Smooth muscle cell (in vitro differentiated cells): ENCODE measurements around the gene TUBGCP2. TPM values are rescaled to one million over a fixed set of nuclear protein-coding genes. Genes with fewer than 3 reads are reported as not detected.

Source experiments
- DNase-seq: peaks from one replicate; lab custom pipeline; 2025; ENCODE audit not compliant: unreplicated experiment; lab: John Stamatoyannopoulos, UW
- H2AFZ ChIP-seq: fragments of 200-600 bp; sonication (generic); 2 replicates; pipeline ENCODE4 v1.6.0; 2016; ENCODE audit warnings: antibody characterized with exemption, low read depth, mild to moderate bottlenecking
- H3F3A ChIP-seq: fragments of 200-600 bp; sonication (generic); 2 replicates; pipeline ENCODE4 v1.6.0; 2017; ENCODE audit warnings: antibody characterized with exemption, low read depth
- H3K27ac ChIP-seq: fragments of 200-600 bp; sonication (generic); 2 replicates; pipeline ENCODE4 v1.5.1; 2016; ENCODE audit warnings: low read depth, mild to moderate bottlenecking
- H3K27me3 ChIP-seq: fragments of 200-600 bp; sonication (generic); 2 replicates; pipeline ENCODE4 v1.6.1; 2016; ENCODE audit warnings: low read depth, mild to moderate bottlenecking
- H3K36me3 ChIP-seq: fragments of 200-600 bp; sonication (generic); 2 replicates; pipeline ENCODE4 v1.5.1; 2016; ENCODE audit warnings: low read depth
- H3K4me1 ChIP-seq: fragments of 200-600 bp; sonication (generic); 2 replicates; pipeline ENCODE4 v1.5.1; 2016; ENCODE audit warnings: low read depth
- H3K4me2 ChIP-seq: fragments of 200-600 bp; sonication (generic); 2 replicates; pipeline ENCODE4 v1.6.0; 2016; ENCODE audit warnings: mild to moderate bottlenecking
- H3K4me3 ChIP-seq: fragments of 200-600 bp; sonication (generic); 2 replicates; pipeline ENCODE4 v1.5.1; 2016; ENCODE audit warnings: mild to moderate bottlenecking
- H3K79me2 ChIP-seq: fragments of 200-600 bp; sonication (generic); 2 replicates; pipeline ENCODE4 v1.6.0; 2016; ENCODE audit warnings: low read depth, mild to moderate bottlenecking
- H3K9ac ChIP-seq: fragments of 200-600 bp; sonication (generic); 2 replicates; pipeline ENCODE4 v1.6.0; 2016; ENCODE audit warnings: low read depth
- H3K9me3 ChIP-seq: fragments of 200-600 bp; sonication (generic); replicated peaks from 2 replicates; pipeline ENCODE4 v1.5.1; 2016; ENCODE audit warnings: low read depth
- H4K20me1 ChIP-seq: fragments of 200-600 bp; sonication (generic); 2 replicates; pipeline ENCODE4 v1.6.0; 2016; ENCODE audit warnings: low read depth
- WGBS: methylation state at CpG from one replicate; pipeline ENCODE4 v1.1.7; 2016; ENCODE audit warnings: low lambda C conversion rate; 5-methylcytosine and 5-hydroxymethylcytosine counted together
- polyA plus RNA-seq: library from polyadenylated mRNA; unstranded; fragments of >200 nt; fragmentation: Nextera tagmentation; extraction: Ambion mirVana; gene quantifications from 2 replicates; pipeline ENCODE4 v1.2.1, GENCODE V29; 2016
- total RNA-seq: library from RNA; depleted of rRNA; stranded (reverse); fragments of >200 nt; gene quantifications from 2 replicates; pipeline ENCODE4 v1.2.3, GENCODE V29; 2014
- TF ChIP-seq, protein P1 (sequence below): fragments of 200-600 bp; sonication (generic); IDR thresholded peaks from 2 replicates; pipeline ENCODE4 v1.5.1; 2017; ENCODE audit warnings: borderline replicate concordance, mild to moderate bottlenecking, antibody characterized with exemption; ENCODE audit not compliant: insufficient read depth, poor library complexity, severe bottlenecking

Gene TUBGCP2
- total and polyA plus RNA-seq, 2 experiments from 2014 or later = 39.5 to 40.5 TPM

DNA sequence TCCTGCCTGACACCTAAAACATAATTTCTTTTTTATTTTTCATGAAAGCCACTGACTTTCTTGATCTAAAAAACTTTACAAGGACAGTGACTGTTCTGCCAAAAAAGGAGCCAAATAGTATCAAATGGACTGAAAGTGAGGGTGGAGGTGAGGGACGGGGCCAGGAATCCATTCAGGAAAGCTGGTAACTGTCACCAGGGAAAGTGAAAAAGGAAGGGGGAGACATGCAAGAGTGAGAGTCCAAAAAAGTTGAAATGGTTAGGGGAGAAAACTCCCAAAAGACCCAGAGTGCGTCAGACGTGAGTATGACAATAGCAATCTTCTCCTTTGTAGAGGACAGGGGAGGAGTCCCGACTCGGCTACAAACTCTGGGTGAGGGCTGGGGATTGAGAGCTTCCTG is 35.6 kb upstream of the TUBGCP2 start:
- DNase-seq = no peak
- Histone ChIP-seq H3K36me3 (no peaks in the 10 kb centered on the region), H3K9me3 (no peaks in the 10 kb centered on the region), H3K79me2 (no peaks in the 10 kb centered on the region), H3K27ac (no peak overlapping the region), H3K27me3 (no peaks in the 10 kb centered on the region), H3K4me3 (no peak overlapping the region), H3K4me2 (no peak overlapping the region), H3K4me1 (no peaks in the 10 kb centered on the region), H4K20me1 (no peaks in the 10 kb centered on the region), H3F3A (no peaks in the 10 kb centered on the region), H2AFZ (no peak overlapping the region), H3K9ac (no peak overlapping the region)
- TF ChIP-seq, protein P1, sequence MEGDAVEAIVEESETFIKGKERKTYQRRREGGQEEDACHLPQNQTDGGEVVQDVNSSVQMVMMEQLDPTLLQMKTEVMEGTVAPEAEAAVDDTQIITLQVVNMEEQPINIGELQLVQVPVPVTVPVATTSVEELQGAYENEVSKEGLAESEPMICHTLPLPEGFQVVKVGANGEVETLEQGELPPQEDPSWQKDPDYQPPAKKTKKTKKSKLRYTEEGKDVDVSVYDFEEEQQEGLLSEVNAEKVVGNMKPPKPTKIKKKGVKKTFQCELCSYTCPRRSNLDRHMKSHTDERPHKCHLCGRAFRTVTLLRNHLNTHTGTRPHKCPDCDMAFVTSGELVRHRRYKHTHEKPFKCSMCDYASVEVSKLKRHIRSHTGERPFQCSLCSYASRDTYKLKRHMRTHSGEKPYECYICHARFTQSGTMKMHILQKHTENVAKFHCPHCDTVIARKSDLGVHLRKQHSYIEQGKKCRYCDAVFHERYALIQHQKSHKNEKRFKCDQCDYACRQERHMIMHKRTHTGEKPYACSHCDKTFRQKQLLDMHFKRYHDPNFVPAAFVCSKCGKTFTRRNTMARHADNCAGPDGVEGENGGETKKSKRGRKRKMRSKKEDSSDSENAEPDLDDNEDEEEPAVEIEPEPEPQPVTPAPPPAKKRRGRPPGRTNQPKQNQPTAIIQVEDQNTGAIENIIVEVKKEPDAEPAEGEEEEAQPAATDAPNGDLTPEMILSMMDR = no peak
- 94% methylated on average over 5 of the region's 5 CpGs for WGBS

DNA sequence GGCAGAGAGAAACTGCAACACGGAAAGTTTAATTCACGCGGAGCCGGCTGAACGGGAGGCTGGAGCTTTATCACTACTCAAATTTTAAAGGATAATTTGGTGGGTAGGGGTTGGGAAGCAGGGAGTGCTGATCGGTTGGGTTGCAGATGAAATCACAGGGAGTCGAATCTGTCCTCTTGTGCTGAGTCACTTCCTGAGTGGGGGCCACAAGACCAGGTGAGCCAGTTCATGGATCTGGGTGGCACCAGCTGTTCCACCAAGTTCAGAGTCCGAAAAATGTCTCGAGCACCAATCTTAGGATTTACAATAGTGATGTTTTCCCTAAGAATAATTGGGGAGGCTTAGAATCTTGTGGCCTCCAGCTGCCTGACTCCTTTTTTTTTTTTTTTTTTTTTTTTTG is 34.9 kb upstream of the TUBGCP2 start:
- no peak overlapping the region for H2AFZ ChIP-seq
- DNase-seq = no peak
- H3K4me2 ChIP-seq = no peak overlapping the region
- no peak overlapping the region for H3K4me3 ChIP-seq
- no peaks in the 10 kb centered on the region for H3K9me3 ChIP-seq
- H3F3A ChIP-seq = no peaks in the 10 kb centered on the region
- no peaks in the 10 kb centered on the region for H3K36me3 ChIP-seq
- no peak overlapping the region for H3K27ac ChIP-seq
- WGBS = 59% methylated on average over 9 of the region's 9 CpGs
- no peaks in the 10 kb centered on the region for H3K4me1 ChIP-seq
- no peaks in the 10 kb centered on the region for H4K20me1 ChIP-seq
- H3K27me3 ChIP-seq = no peaks in the 10 kb centered on the region
- no peaks in the 10 kb centered on the region for H3K79me2 ChIP-seq
- TF ChIP-seq, protein P1 = no peak
- no peak overlapping the region for H3K9ac ChIP-seq

DNA sequence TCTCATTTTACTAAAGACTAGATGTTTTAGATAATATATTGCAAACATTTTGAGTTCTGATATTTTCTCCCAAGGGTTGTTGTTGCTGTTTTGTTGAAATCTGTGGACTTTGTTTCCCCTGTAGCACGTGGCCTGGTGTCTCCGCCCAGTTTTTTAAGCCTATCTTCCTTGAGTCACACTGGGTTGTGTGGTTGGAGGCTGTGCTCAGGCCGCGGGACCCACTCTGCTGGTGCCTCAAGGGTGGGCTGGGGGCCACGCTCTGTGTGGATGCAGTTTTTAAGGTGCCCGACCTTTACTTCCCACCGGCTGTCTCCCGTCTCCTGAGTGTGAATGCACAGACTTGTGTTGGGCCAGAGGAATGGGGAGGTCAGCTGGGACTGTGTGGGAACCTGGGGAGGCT is 34.3 kb upstream of the TUBGCP2 start:
- WGBS = 86% methylated on average over 8 of the region's 8 CpGs
- Histone ChIP-seq H3K9ac (no peak overlapping the region), H2AFZ (no peak overlapping the region)

DNA sequence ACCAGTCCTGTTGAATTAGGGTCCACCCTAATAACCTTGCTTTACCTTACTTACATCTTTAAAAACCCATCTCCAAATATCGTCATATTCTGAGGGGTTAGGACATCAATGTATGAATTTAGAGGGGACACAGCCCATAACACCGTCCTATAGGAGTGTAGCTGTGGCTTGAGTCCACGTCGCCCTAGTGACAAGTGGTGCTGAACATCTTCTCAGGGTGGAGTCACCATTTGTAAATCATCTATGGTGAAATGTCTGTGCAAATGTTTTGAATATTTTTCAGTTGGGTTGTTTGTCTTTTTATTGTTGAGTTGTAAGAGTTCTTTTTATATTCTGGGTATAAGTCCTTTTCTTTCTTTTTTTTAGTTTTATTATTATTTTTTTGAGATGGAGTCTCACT is 33.3 kb upstream of the TUBGCP2 start:
- Histone ChIP-seq H3K27ac (no peak overlapping the region), H3K36me3 (no peaks in the 10 kb centered on the region), H3K9ac (no peak overlapping the region), H3K4me3 (no peak overlapping the region), H3K27me3 (peaks cover 5% of the 10 kb centered on the region), H3K9me3 (no peaks in the 10 kb centered on the region), H3K4me1 (no peaks in the 10 kb centered on the region), H3K4me2 (no peak overlapping the region), H3K79me2 (no peaks in the 10 kb centered on the region), H3F3A (no peaks in the 10 kb centered on the region), H4K20me1 (no peaks in the 10 kb centered on the region), H2AFZ (no peak overlapping the region)
- TF ChIP-seq, protein P1 = no peak
- no peak for DNase-seq
- 94% methylated on average over 4 of the region's 4 CpGs for WGBS

More for the DNA sequence above, 34.3 kb upstream of the TUBGCP2 start:
- Histone ChIP-seq H3K4me2 (no peak overlapping the region), H3K27me3 (no peaks in the 10 kb centered on the region), H3F3A (no peaks in the 10 kb centered on the region), H3K4me1 (no peaks in the 10 kb centered on the region), H3K9me3 (no peaks in the 10 kb centered on the region), H3K27ac (no peak overlapping the region), H3K36me3 (no peaks in the 10 kb centered on the region), H3K4me3 (no peak overlapping the region), H4K20me1 (no peaks in the 10 kb centered on the region), H3K79me2 (no peaks in the 10 kb centered on the region)
- DNase-seq = no peak
- TF ChIP-seq, protein P1 = no peak
